ENCODE measurements around the gene LRGUK. TPM values are rescaled to one million over a fixed set of nuclear protein-coding genes. Genes with fewer than 3 reads are reported as not detected.

The LRGUK gene
- total and polyA plus RNA-seq, 2 of the 4 experiments (the other 2 are of a cell fraction) = 0.07 TPM; not detected in 1

DNA sequence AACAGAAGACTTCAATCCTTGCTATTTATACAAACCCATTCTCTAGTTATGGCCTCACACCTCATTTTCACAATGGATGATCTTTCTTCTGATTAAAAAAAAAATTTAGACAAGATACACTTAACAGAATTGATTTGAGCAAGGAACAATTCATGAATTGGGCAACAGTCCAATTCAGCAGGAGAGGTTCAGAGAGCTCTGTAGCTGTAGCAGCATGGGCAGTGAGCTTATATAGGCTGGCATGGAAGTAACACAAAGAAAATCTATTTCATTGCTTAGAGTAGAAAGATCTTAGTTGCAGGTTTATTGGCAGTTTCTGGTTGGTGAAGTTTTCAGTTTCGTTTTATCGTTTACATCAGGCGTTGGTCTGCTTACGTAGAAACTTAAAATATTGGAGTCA lies 23.0 kb upstream of the LRGUK start:
- intact Hi-C loops (cut with micrococcal nuclease) (no loop called here), dilution Hi-C loops (cut with HindIII; ENCODE audit: low sequenced_read_pairs, unreplicated experiment) (no loop called here)
- no peaks in the 10 kb centered on the region for H3K36me3 ChIP-seq (ENCODE audit: control insufficient read depth, insufficient read depth, low read length)

More for the DNA sequence above, 23.0 kb upstream of the LRGUK start:
- Histone ChIP-seq H2AFZ (replicated peaks; ENCODE audit: low read length, poor library complexity) (no peak overlapping the region), H3K56ac (ENCODE audit: extremely low read depth, insufficient read depth, low read length) (no peak overlapping the region), H3K4me3 (ENCODE audit: insufficient read depth, low read depth, low read length) (no peak overlapping the region), H3K9me3 (ENCODE audit: control insufficient read depth, insufficient read depth, low read length) (no peaks in the 10 kb centered on the region), H3K4me2 (ENCODE audit: low read depth, low read length) (no peak overlapping the region), H3K27me3 (ENCODE audit: control insufficient read depth, insufficient read depth, low read length) (no peaks in the 10 kb centered on the region), H3K9ac (ENCODE audit: low read depth, low read length) (no peak overlapping the region), H4K20me1 (ENCODE audit: insufficient read depth, low read length) (no peaks in the 10 kb centered on the region), H4K91ac (ENCODE audit: insufficient read depth, low read depth, low read length) (no peak overlapping the region), H2AK5ac (ENCODE audit: low read depth, low read length) (no peak overlapping the region), H3K9me1 (ENCODE audit: insufficient read depth, low read length) (no peaks in the 10 kb centered on the region), H3K4me1 (ENCODE audit: control insufficient read depth, insufficient read depth, low read length) (no peaks in the 10 kb centered on the region), H3K23ac (ENCODE audit: low read depth, low read length) (no peak overlapping the region), H2BK120ac (ENCODE audit: low read depth, low read length) (no peak overlapping the region), H3K27ac (ENCODE audit: insufficient read depth, low read length) (no peak overlapping the region), H4K8ac (ENCODE audit: low read depth in 2 of 2, low read length in 2 of 2) (no peak overlapping the region), H2BK5ac (ENCODE audit: low read depth, low read length, poor library complexity, severe bottlenecking) (no peak overlapping the region), H2BK15ac (ENCODE audit: low read depth, low read length) (no peak overlapping the region), H2BK20ac (ENCODE audit: low read depth, low read length) (no peak overlapping the region), H3K18ac (ENCODE audit: low read depth, low read length) (no peak overlapping the region), H2AK9ac (replicated peaks; ENCODE audit: low read depth, low read length, poor library complexity) (no peak overlapping the region), H3K4ac (ENCODE audit: low read depth, low read length) (no peak overlapping the region), H3K14ac (replicated peaks; ENCODE audit: low read depth, low read length) (no peak overlapping the region), H3K79me1 (ENCODE audit: low read depth in 1 of 2, low read length in 2 of 2) (no peaks in the 10 kb centered on the region), H4K5ac (ENCODE audit: low read depth, low read length) (no peak overlapping the region)
- TF ChIP-seq BHLHE40 (IDR thresholded peaks at IDR 0.05; ENCODE audit: low read depth, low read length) (no peak), MXI1 (IDR thresholded peaks at IDR 0.05; ENCODE audit: borderline replicate concordance, low read depth, low read length) (no peak), SMC3 (IDR thresholded peaks at IDR 0.05; ENCODE audit: low read depth, low read length) (no peak), NFE2L2 (IDR thresholded peaks at IDR 0.05; ENCODE audit: low read depth, low read length) (no peak), CTCF (conservative IDR thresholded peaks at IDR 0.05; ENCODE audit: low read depth, low read length) (no peak), MAFK (IDR thresholded peaks at IDR 0.05; ENCODE audit: low read depth, low read length) (no peak), POLR2A (IDR thresholded peaks at IDR 0.05; ENCODE audit: low read depth, low read length) (no peak), CEBPB (IDR thresholded peaks at IDR 0.05; ENCODE audit: low read depth, low read length) (no peak), RAD21 (IDR thresholded peaks at IDR 0.05; ENCODE audit: low read length) (no peak), RFX5 (IDR thresholded peaks at IDR 0.05; ENCODE audit: low read depth, low read length) (no peak)
- TF ChIP-seq, protein P1, sequence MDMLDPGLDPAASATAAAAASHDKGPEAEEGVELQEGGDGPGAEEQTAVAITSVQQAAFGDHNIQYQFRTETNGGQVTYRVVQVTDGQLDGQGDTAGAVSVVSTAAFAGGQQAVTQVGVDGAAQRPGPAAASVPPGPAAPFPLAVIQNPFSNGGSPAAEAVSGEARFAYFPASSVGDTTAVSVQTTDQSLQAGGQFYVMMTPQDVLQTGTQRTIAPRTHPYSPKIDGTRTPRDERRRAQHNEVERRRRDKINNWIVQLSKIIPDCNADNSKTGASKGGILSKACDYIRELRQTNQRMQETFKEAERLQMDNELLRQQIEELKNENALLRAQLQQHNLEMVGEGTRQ (IDR thresholded peaks at IDR 0.05; ENCODE audit: low read depth, low read length) = no peak
- no CpG with 5 or more reads among the region's 4 CpGs for WGBS, 2 experiments (ENCODE audit: extremely low coverage in 2 of 2, insufficient read length in 1 of 2)
- DNase-seq (no peak), ATAC-seq (ENCODE audit: low read depth) (no peak)
- POLR2A ChIA-PET (ENCODE audit: unreplicated experiment) = no interaction called here
- CTCF ChIA-PET = interaction anchor here (0.8 kb wide), 1 partner anchor 37 kb away, joined by 3 read pairs; no protein-coding TSS in a partner anchor
- in situ Hi-C loops (cut with MboI; ENCODE audit: low sequenced_read_pairs) = no loop called here
- no TSS peak for BruUV-seq (replicated peaks)
